ENCODE results near the gene AQR. TPM values are rescaled to one million over a fixed set of nuclear protein-coding genes. Genes with fewer than 3 reads are reported as not detected.
"Not testable (repeated sequence)": the region's sequence is repeated elsewhere in the genome, so short reads cannot be mapped to it uniquely, and the experiment has no call there.

Gene AQR
- total RNA-seq, 2 donors from 2014 or later = 40.4 to 45.4 TPM

DNA sequence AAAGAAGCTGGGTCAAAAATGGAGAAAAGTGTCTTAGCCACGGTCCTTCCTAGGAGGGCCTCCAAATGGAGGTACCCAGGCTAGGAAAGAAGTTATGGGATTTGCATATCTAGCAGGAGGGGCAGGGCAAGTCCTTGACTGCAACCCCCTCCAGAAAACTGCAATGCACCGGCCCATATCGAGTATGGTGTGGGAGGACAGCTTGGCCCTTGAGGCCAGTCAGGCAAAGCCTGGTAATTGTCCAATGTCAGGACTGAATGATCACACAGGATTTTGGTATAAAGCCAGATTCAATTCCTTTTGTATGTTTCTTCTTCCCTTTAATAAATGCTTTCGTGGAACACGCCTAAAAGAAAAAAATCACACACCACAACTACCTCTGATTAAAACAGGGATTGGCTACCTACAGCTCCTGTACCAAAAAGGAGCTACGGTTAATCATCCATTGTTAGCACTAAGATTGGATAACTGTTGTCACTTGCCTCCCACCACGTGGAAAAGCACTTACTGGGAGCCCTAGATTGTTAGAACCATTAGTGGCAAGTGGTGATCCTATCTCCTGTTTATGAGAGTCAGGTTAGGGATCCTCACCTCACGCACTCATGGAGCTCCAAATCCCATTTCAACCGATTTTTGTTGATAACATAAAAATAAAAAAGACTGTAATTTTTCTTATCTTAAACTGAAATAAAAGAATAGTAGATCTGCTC is 17.4 kb upstream of the AQR start:
- no peaks in the 10 kb centered on the region for H3K9me3 ChIP-seq (ENCODE audit: control insufficient read depth, low read length, poor library complexity, severe bottlenecking)
- Mint-ChIP-seq H3K36me3 (ENCODE audit: low read depth) (no peaks in the 10 kb centered on the region), H3K4me1 (peaks cover 20% of the 10 kb centered on the region), H3K27ac (peak overlapping the region; percentile 98), H3K27me3 (no peaks in the 10 kb centered on the region), H3K4me3 (peak overlapping the region; percentile 96)
- no peak for ATAC-seq
- no peak for DNase-seq

DNA sequence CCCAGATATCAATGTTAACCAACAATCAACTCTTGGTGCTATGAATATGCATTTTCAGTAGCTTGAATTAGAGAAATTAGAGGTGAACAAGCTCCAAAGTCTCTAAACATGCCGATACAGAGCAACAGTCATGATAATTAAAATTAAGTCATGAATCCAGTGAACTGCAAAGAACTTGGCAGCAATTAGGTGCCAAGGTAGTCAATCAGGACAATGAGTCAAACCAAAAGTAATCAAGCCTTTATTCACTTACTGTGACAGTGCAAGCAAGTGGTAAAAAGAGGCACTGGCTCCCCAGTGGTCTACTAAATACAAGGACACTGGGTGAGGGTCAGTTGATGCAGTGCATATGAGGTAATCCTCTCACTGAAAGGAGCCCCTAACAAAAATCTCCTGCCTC is 16.8 kb upstream of the AQR start:
- Mint-ChIP-seq H3K36me3 (ENCODE audit: low read depth) (peaks cover under 1% of the 10 kb centered on the region), H3K27ac (peak overlapping the region; percentile 98), H3K4me1 (peaks cover 20% of the 10 kb centered on the region), H3K4me3 (peak overlapping the region; percentile 96), H3K27me3 (no peaks in the 10 kb centered on the region)
- no peaks in the 10 kb centered on the region for H3K9me3 ChIP-seq (ENCODE audit: control insufficient read depth, low read length, poor library complexity, severe bottlenecking)
- ATAC-seq (no peak), DNase-seq (no peak)

DNA sequence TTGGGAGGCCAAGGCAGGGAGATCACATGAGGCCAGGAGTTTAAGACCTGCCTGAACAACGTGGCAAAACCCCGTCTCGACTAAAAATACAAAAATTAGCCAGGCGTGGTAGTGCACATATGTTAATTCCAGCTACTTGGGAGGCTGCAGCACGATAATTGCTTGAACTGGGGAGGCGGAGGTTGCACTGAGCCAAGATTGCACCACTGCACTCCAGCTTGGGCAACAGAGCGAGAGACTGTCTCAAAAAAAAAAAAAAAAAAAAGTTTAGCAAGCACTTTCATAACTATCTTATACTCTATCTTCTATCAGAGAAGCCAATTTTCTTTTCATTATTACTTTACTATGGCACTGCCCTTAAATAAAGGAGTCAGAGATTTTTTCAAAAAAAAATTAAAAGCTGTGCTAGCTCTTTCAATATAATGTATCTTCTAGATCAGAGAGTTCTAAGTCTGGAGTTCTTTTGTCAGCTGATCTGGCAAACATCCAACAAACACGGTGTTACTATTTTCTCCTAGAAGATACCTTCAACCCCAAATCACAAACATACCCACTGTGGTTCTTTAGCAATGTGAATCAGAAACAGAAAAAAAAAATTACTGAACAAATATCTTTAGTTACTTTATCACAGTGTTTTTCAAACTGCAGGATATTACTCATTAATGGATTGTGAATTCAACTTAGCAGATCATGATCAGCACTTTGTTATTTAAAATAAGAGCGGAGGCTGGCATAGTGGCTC is 15.5 kb upstream of the AQR start:
- no peak for DNase-seq
- ATAC-seq = no peak
- peaks cover 2% of the 10 kb centered on the region for H3K36me3 Mint-ChIP-seq (ENCODE audit: low read depth)
- H3K4me1 Mint-ChIP-seq = peaks cover 20% of the 10 kb centered on the region
- no peaks in the 10 kb centered on the region for H3K9me3 ChIP-seq (ENCODE audit: control insufficient read depth, low read length, poor library complexity, severe bottlenecking)
- H3K27ac Mint-ChIP-seq = peak overlapping the region; percentile 86
- peak overlapping the region; percentile 47 for H3K4me3 Mint-ChIP-seq
- no peaks in the 10 kb centered on the region for H3K27me3 Mint-ChIP-seq

DNA sequence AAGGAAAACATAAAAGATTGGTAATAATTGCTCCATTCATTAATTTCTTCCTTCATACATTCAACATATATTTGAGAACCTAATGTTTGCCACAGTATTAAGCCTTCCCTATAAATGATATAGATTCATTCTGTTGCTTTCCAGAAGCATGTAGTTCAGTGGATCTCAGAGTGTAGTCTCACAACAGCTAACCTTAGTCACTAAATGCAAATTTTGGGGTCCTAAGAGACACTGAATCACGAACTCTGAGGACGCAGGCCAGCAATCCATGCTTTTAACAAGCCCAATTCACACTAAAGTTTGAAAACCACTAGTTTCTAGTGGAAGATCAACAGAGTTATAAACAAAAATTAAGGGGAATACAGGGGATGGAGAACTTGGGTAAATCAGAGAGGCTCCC is 7.2 kb upstream of the AQR start:
- H3K36me3 Mint-ChIP-seq (ENCODE audit: low read depth) = peaks cover 4% of the 10 kb centered on the region
- H3K4me1 Mint-ChIP-seq = peaks cover 12% of the 10 kb centered on the region
- peak overlapping the region; percentile 82 for H3K27ac Mint-ChIP-seq
- no peak overlapping the region for H3K4me3 Mint-ChIP-seq
- H3K9me3 ChIP-seq (ENCODE audit: control insufficient read depth, low read length, poor library complexity, severe bottlenecking) = no peaks in the 10 kb centered on the region
- no peak for ATAC-seq
- H3K27me3 Mint-ChIP-seq = no peaks in the 10 kb centered on the region
- no peak for DNase-seq

DNA sequence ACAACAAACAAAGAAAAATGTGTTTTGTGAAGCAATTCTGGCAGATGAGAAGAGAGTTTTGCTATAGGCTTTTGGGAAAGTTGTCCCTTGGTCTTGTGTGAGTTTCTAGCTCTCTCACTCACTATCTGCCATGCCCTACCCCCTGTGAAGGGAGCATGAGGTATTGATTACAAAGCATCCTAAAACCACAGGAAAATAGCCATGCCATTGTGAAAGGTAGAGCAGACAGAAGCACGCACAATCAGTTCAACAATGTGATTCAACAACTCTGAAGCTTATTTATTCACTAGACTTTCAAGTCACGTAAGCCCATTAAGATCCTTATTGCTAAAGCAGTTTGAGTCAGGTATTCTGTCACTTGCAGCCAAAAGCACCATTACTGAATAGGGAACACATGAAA is 6.5 kb upstream of the AQR start:
- Mint-ChIP-seq H3K27ac (peak overlapping the region; percentile 82), H3K4me3 (peak overlapping the region; percentile 41), H3K27me3 (no peaks in the 10 kb centered on the region), H3K4me1 (peaks cover 12% of the 10 kb centered on the region), H3K36me3 (ENCODE audit: low read depth) (peaks cover 2% of the 10 kb centered on the region)
- no peaks in the 10 kb centered on the region for H3K9me3 ChIP-seq (ENCODE audit: control insufficient read depth, low read length, poor library complexity, severe bottlenecking)
- ATAC-seq = no peak
- DNase-seq = no peak

DNA sequence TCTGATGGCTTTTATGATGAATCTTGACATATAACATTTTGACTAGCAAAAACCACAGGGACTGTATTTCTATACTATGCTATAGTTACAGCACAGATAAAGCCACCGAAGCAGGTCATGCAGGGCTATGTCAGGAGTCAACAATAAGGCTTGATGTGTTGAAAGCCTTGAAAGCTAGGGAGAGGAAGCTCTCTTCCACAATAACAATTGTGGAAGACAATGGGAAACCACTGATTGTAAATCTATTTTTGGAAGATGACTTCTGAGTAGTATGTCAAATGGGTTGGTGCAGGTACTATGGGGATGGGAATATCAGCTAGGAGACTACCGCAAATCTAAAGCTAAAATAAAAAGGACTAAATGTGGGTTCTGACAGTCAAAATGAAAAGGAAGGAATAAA is 4.0 kb upstream of the AQR start:
- H3K9me3 ChIP-seq (ENCODE audit: control insufficient read depth, low read length, poor library complexity, severe bottlenecking) = no peaks in the 10 kb centered on the region
- Mint-ChIP-seq H3K36me3 (ENCODE audit: low read depth) (peaks cover 7% of the 10 kb centered on the region), H3K4me3 (no peak overlapping the region), H3K27me3 (no peaks in the 10 kb centered on the region), H3K4me1 (peaks cover 20% of the 10 kb centered on the region), H3K27ac (no peak overlapping the region)
- no peak for DNase-seq
- ATAC-seq = no peak

DNA sequence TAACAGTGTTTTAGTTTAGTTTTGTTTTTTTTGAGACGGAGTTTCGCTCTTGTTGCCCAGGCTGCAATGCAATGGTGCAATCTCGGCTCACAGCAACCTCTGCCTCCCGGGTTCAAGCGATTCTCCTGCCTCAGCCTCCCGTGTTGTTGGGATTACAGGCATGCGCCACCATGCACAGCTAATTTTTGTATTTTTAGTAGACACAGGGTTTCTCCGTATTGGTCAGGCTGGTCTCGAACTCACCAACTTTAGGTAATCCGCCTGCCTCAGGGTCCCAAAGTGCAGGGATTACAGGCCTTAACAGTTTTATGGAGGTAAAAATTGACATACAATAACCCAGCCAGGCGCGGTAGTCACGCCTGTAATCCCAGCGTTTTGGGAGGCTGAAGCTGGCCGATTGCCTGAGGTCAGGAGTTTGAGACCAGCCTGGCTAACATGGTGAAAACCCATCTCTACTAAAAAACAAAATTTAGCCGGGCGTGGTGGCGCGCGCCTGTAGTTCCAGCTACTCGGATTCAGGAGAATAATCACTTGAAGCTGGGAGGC is 629 bp upstream of the AQR start:
- H3K4me1 Mint-ChIP-seq = peaks cover 36% of the 10 kb centered on the region
- ATAC-seq = not testable (repeated sequence)

DNA sequence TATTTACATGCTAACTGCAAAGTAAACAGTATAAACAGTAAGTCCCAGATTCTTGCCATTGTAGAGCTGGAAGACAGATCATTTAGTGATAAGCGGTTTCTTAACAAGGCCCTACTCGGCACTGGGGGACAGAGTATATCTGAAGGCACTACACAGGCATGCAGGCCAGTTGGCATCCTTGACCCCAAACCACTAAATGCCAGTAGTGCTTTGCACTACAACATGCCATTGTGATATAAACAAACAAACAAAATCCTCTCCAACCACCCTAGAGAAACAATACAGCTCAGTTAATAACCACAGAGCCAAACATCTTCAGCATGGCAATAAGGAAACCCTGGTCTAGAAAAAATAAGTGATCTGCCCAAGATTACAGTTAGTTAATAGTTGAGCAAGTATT is 5.3 kb downstream of the AQR start:
- no peak for DNase-seq
- peak overlapping the region; percentile 16 for H3K27ac Mint-ChIP-seq

More for the DNA sequence above, 629 bp upstream of the AQR start:
- Mint-ChIP-seq H3K36me3 (ENCODE audit: low read depth) (peaks cover 11% of the 10 kb centered on the region), H3K27ac (peak overlapping the region; percentile 99), H3K4me3 (peak overlapping the region; percentile 100)
- not testable (repeated sequence) for H3K9me3 ChIP-seq (ENCODE audit: control insufficient read depth, low read length, poor library complexity, severe bottlenecking); H3K27me3 Mint-ChIP-seq; DNase-seq

DNA sequence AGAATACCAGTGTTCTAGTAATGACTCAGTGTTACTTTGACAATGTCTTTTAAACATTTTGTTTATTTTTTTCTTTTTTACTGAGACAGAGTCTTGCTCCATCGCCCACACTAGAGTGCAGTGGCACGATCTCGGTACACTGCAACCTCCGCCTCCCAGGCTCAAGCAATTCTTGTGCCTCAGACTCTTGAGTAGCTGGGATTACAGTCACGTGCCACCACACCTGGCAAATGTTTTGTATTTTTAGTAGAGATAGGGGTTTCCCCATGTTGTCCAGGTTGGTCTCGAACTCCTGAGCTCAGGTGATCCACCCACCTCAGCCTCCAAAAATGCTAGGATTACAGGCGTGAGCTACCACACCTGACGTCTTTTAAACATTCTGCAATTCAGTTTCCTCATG is 15.7 kb downstream of the AQR start:
- no peaks in the 10 kb centered on the region for H3K9me3 ChIP-seq (ENCODE audit: control insufficient read depth, low read length, poor library complexity, severe bottlenecking)
- DNase-seq (no peak), ATAC-seq (no peak)
- Mint-ChIP-seq H3K4me3 (no peak overlapping the region), H3K4me1 (peaks cover 12% of the 10 kb centered on the region), H3K36me3 (ENCODE audit: low read depth) (peaks cover 3% of the 10 kb centered on the region), H3K27me3 (no peaks in the 10 kb centered on the region), H3K27ac (no peak overlapping the region)

More for the DNA sequence above, 5.3 kb downstream of the AQR start:
- Mint-ChIP-seq H3K27me3 (no peaks in the 10 kb centered on the region), H3K4me3 (no peak overlapping the region), H3K36me3 (ENCODE audit: low read depth) (peaks cover 11% of the 10 kb centered on the region), H3K4me1 (peaks cover 35% of the 10 kb centered on the region)
- H3K9me3 ChIP-seq (ENCODE audit: control insufficient read depth, low read length, poor library complexity, severe bottlenecking) = no peaks in the 10 kb centered on the region
- no peak for ATAC-seq

DNA sequence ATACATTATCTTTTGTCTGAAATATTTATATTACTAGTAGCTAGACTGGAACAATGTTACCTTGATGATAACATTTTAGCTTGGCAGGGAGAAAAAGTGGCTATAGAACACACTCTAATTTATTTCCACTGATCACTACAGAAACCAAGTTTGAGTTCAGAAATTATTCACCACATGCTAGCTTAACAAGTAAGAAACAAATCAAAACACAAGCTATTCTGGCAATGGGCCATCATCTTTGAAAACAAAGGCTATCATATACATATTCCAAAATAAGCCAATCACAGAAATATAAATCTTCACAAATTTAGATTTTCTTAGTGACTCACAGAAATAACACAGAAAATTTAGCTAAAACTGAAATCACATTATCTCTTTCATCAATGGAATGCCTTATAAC is 17.1 kb downstream of the AQR start:
- peaks cover 12% of the 10 kb centered on the region for H3K4me1 Mint-ChIP-seq
- no peaks in the 10 kb centered on the region for H3K9me3 ChIP-seq (ENCODE audit: control insufficient read depth, low read length, poor library complexity, severe bottlenecking)
- ATAC-seq (no peak), DNase-seq (no peak)
- H3K27me3 Mint-ChIP-seq = no peaks in the 10 kb centered on the region
- no peak overlapping the region for H3K4me3 Mint-ChIP-seq
- H3K27ac Mint-ChIP-seq = no peak overlapping the region
- peaks cover 3% of the 10 kb centered on the region for H3K36me3 Mint-ChIP-seq (ENCODE audit: low read depth)

DNA sequence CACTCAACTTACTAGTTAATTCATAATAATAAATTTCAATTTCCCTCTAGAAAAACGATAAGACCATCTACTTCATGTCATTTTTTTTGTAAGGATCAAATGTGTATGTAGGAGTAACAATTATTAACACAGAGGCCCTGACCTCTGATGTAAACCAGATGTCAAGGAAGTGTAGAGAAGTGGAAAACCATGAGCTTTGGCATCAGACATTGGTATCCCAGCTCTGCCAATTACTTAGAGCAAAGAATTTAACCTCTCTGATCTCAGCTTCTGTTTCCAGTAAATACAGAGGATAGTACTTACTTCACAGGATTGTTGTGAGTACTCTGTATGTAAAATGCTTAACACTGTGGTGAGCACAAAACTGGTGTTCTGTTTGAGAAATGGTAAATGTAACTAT is 17.5 kb downstream of the AQR start:
- H3K9me3 ChIP-seq (ENCODE audit: control insufficient read depth, low read length, poor library complexity, severe bottlenecking) = no peaks in the 10 kb centered on the region
- Mint-ChIP-seq H3K27ac (no peak overlapping the region), H3K4me1 (peaks cover 12% of the 10 kb centered on the region), H3K4me3 (no peak overlapping the region), H3K36me3 (ENCODE audit: low read depth) (peaks cover 3% of the 10 kb centered on the region), H3K27me3 (no peaks in the 10 kb centered on the region)
- ATAC-seq = no peak
- no peak for DNase-seq

DNA sequence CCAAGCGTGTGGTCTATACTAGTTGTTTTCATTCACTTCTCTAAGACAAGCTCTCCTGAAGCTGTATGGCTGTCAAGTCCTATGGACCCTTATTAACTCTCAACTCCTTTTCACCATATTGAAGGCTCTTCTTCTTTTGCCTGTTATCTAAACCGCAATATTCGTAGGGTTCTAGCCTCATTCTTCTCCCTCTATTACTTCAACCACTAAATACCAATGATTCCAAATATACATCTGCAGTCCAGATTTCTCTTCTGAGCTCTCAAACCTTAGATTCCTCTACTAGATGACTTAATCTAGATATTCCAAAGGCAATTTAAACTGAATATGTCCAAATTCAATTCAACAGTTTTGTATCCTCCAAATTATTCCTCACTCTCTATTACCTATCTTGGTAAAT is 24.6 kb downstream of the AQR start:
- Mint-ChIP-seq H3K4me1 (peaks cover 12% of the 10 kb centered on the region), H3K4me3 (no peak overlapping the region), H3K27ac (peak overlapping the region; percentile 74), H3K36me3 (ENCODE audit: low read depth) (peaks cover 8% of the 10 kb centered on the region), H3K27me3 (no peaks in the 10 kb centered on the region)
- ATAC-seq (no peak), DNase-seq (no peak)
- H3K9me3 ChIP-seq (ENCODE audit: control insufficient read depth, low read length, poor library complexity, severe bottlenecking) = no peaks in the 10 kb centered on the region

DNA sequence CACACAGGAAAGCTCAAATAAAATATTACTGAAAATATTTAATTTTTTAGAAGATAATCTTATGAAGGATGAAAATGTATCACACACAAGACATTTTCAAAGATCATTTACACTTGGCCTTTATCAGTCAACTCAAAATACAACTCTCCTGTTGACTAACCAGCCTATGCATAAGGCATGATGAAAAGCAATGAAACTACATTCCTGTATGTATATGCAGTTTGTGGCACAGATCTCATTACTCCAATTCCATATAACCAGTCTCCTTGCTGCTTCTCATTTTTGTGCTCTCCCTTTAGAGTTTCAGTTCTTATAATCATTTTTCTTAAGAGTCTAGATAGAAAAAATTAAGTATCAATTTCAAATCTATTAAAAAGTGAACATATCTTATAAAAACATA is 25.8 kb downstream of the AQR start:
- peaks cover 10% of the 10 kb centered on the region for H3K36me3 Mint-ChIP-seq (ENCODE audit: low read depth)
- H3K27ac Mint-ChIP-seq = peak overlapping the region; percentile 74
- no peak overlapping the region for H3K4me3 Mint-ChIP-seq
- H3K4me1 Mint-ChIP-seq = peaks cover 14% of the 10 kb centered on the region
- ATAC-seq (no peak), DNase-seq (no peak)
- H3K9me3 ChIP-seq (ENCODE audit: control insufficient read depth, low read length, poor library complexity, severe bottlenecking) = no peaks in the 10 kb centered on the region
- no peaks in the 10 kb centered on the region for H3K27me3 Mint-ChIP-seq
